ENCODE results near the gene HACD1. TPM values are rescaled to one million over a fixed set of nuclear protein-coding genes. Genes with fewer than 3 reads are reported as not detected.

The HACD1 gene
- total and polyA plus RNA-seq, 8 donors, result 11.5 to 142 (median 24.7) TPM

- no peaks in the 10 kb centered on the region for H3K9me3 ChIP-seq
- TF ChIP-seq CTCF (IDR thresholded peaks at IDR 0.05), result no peak
- no peak for TF ChIP-seq EP300 (IDR thresholded peaks at IDR 0.05)
- TF ChIP-seq POLR2A (IDR thresholded peaks at IDR 0.05), result no peak
- no peak for TF ChIP-seq POLR2AphosphoS5 (IDR thresholded peaks at IDR 0.05)
- no peaks in the 10 kb centered on the region for H3K36me3 ChIP-seq
- H3K27ac ChIP-seq, result no peak overlapping the region
- intact Hi-C loops (cut with DNase I; ENCODE audit: low total_unique reads), result no loop called here
- H3K4me3 ChIP-seq, result no peak overlapping the region
- WGBS, 5 donors, result 48 to 64% (median 60%) methylated on average over 8 of the region's 8 CpGs
- peaks cover 0 to 6% (median 0%) of the 10 kb centered on the region in 4 donors for H3K4me1 ChIP-seq
- no peaks in the 10 kb centered on the region for H3K27me3 ChIP-seq
- peak in 1 of 2 donors; percentile 69 for DNase-seq
These were observed 54.6 kb downstream of the HACD1 start for GRCh38 chr10:17562614-17563013.

- WGBS, 5 donors, result 84 to 92% (median 86%) methylated on average over 2 of the region's 2 CpGs
- Histone ChIP-seq H3K4me3 (no peak overlapping the region), H3K9me3 (no peaks in the 10 kb centered on the region), H3K27ac (no peak overlapping the region), H3K27me3 (no peaks in the 10 kb centered on the region), H3K4me1 (peaks cover 0 to 6% (median 0%) of the 10 kb centered on the region in 4 donors), H3K36me3 (no peaks in the 10 kb centered on the region)
- no peak for DNase-seq
- TF ChIP-seq CTCF (IDR thresholded peaks at IDR 0.05) (no peak), POLR2AphosphoS5 (IDR thresholded peaks at IDR 0.05) (no peak), POLR2A (IDR thresholded peaks at IDR 0.05) (no peak), EP300 (IDR thresholded peaks at IDR 0.05) (no peak)
- intact Hi-C loops (cut with DNase I; ENCODE audit: low total_unique reads), result no loop called here
These were observed 56.1 kb downstream of the HACD1 start for GRCh38 chr10:17561111-17561510.

GRCh38 chr10:17557459-17557858 is 59.7 kb downstream of the HACD1 start:
- Histone ChIP-seq H3K4me3 (no peak overlapping the region), H3K4me1 (peaks cover 0 to 3% (median 0%) of the 10 kb centered on the region in 4 donors), H3K27ac (no peak overlapping the region), H3K27me3 (no peaks in the 10 kb centered on the region), H3K9me3 (no peaks in the 10 kb centered on the region), H3K36me3 (no peaks in the 10 kb centered on the region)
- WGBS, 5 donors, result 60 to 83% (median 79%) methylated on average over 3 of the region's 3 CpGs
- no peak for TF ChIP-seq CTCF (IDR thresholded peaks at IDR 0.05)
- TF ChIP-seq EP300 (IDR thresholded peaks at IDR 0.05), result no peak
- TF ChIP-seq POLR2A (IDR thresholded peaks at IDR 0.05), result no peak
- no peak for TF ChIP-seq POLR2AphosphoS5 (IDR thresholded peaks at IDR 0.05)
- intact Hi-C loops (cut with DNase I; ENCODE audit: low total_unique reads), result no loop called here
- no peak for DNase-seq

- DNase-seq, result peak in 1 of 2 donors; percentile 68
- Histone ChIP-seq H3K36me3 (no peaks in the 10 kb centered on the region), H3K9me3 (no peaks in the 10 kb centered on the region), H3K4me3 (no peak overlapping the region), H3K27ac (no peak overlapping the region), H3K4me1 (peaks cover 0 to 6% (median 0%) of the 10 kb centered on the region in 4 donors), H3K27me3 (no peaks in the 10 kb centered on the region)
- intact Hi-C loops (cut with DNase I; ENCODE audit: low total_unique reads), result no loop called here
- WGBS, 5 donors, result 23 to 45% (median 26%) methylated on average over 3 of the region's 3 CpGs
- no peak for TF ChIP-seq CTCF (IDR thresholded peaks at IDR 0.05)
- no peak for TF ChIP-seq POLR2AphosphoS5 (IDR thresholded peaks at IDR 0.05)
- no peak for TF ChIP-seq POLR2A (IDR thresholded peaks at IDR 0.05)
- TF ChIP-seq EP300 (IDR thresholded peaks at IDR 0.05), result no peak
These were observed 68.4 kb downstream of the HACD1 start for GRCh38 chr10:17548770-17549169.
